IPS-15b (cell line): ENCODE measurements around the gene TMCC2.

Source experiments
- H3K27me3 ChIP-seq: one replicate; pipeline ENCODE4 v1.6.1; 2013; ENCODE audit warnings: low read length; ENCODE audit not compliant: control insufficient read depth, insufficient read depth
- H3K36me3 ChIP-seq: one replicate; pipeline ENCODE4 v1.6.1; 2013; ENCODE audit warnings: low read length; ENCODE audit not compliant: control insufficient read depth, insufficient read depth
- H3K4me1 ChIP-seq: one replicate; pipeline ENCODE4 v1.6.1; 2013; ENCODE audit warnings: mild to moderate bottlenecking, low read length; ENCODE audit not compliant: control insufficient read depth, insufficient read depth
- H3K4me3 ChIP-seq: one replicate; pipeline ENCODE4 v1.5.1; 2013; ENCODE audit warnings: low read depth, low read length
- H3K9ac ChIP-seq: one replicate; pipeline ENCODE4 v1.6.1; 2013; ENCODE audit warnings: low read depth, mild to moderate bottlenecking, low read length
- H3K9me3 ChIP-seq: one replicate; pipeline ENCODE4 v1.6.1; 2013; ENCODE audit warnings: mild to moderate bottlenecking, low read length; ENCODE audit not compliant: control insufficient read depth, insufficient read depth

TMCC2 gene

GRCh38 chr1:205216588-205216987, 11.2 kb upstream of the TMCC2 start:
- no peak overlapping the region for H3K9ac ChIP-seq
- peaks cover 5% of the 10 kb centered on the region for H3K4me1 ChIP-seq
- H3K4me3 ChIP-seq: no peak overlapping the region
- H3K9me3 ChIP-seq: no peaks in the 10 kb centered on the region
- H3K27me3 ChIP-seq: no peaks in the 10 kb centered on the region
- no peaks in the 10 kb centered on the region for H3K36me3 ChIP-seq

GRCh38 chr1:205217418-205217817, 10.3 kb upstream of the TMCC2 start:
- Histone ChIP-seq H3K4me3 (no peak overlapping the region), H3K9ac (no peak overlapping the region), H3K36me3 (no peaks in the 10 kb centered on the region), H3K27me3 (no peaks in the 10 kb centered on the region), H3K9me3 (no peaks in the 10 kb centered on the region), H3K4me1 (no peaks in the 10 kb centered on the region)

- Histone ChIP-seq H3K9me3 (no peaks in the 10 kb centered on the region), H3K36me3 (no peaks in the 10 kb centered on the region), H3K4me1 (no peaks in the 10 kb centered on the region), H3K9ac (no peak overlapping the region), H3K27me3 (no peaks in the 10 kb centered on the region), H3K4me3 (no peak overlapping the region)
Measured at GRCh38 chr1:205220421-205220820, 7.3 kb upstream of the TMCC2 start.

GRCh38 chr1:205224736-205225135, 3.0 kb upstream of the TMCC2 start:
- Histone ChIP-seq H3K9me3 (no peaks in the 10 kb centered on the region), H3K9ac (no peak overlapping the region), H3K36me3 (no peaks in the 10 kb centered on the region), H3K27me3 (peaks cover 3% of the 10 kb centered on the region), H3K4me3 (no peak overlapping the region), H3K4me1 (peaks cover 9% of the 10 kb centered on the region)

- Histone ChIP-seq H3K4me1 (peaks cover 18% of the 10 kb centered on the region), H3K9me3 (no peaks in the 10 kb centered on the region), H3K9ac (no peak overlapping the region), H3K4me3 (no peak overlapping the region), H3K36me3 (no peaks in the 10 kb centered on the region), H3K27me3 (peaks cover 3% of the 10 kb centered on the region)
Measured at GRCh38 chr1:205225901-205226765, 1.6 kb upstream of the TMCC2 start.

- peak overlapping the region; percentile 68 for H3K4me3 ChIP-seq
- no peaks in the 10 kb centered on the region for H3K9me3 ChIP-seq
- H3K9ac ChIP-seq: peak overlapping the region; percentile 32
- peaks cover 18% of the 10 kb centered on the region for H3K4me1 ChIP-seq
- H3K27me3 ChIP-seq: peaks cover 3% of the 10 kb centered on the region
- H3K36me3 ChIP-seq: no peaks in the 10 kb centered on the region
Measured at GRCh38 chr1:205226868-205227583, 720 bp upstream of the TMCC2 start.

GRCh38 chr1:205228093-205228521, 361 bp downstream of the TMCC2 start:
- Histone ChIP-seq H3K4me3 (peak overlapping the region; percentile 78), H3K9ac (no peak overlapping the region), H3K27me3 (peaks cover 3% of the 10 kb centered on the region)

GRCh38 chr1:205229399-205229871, 1.7 kb downstream of the TMCC2 start:
- Histone ChIP-seq H3K9me3 (no peaks in the 10 kb centered on the region), H3K27me3 (peaks cover 3% of the 10 kb centered on the region), H3K4me3 (peak overlapping the region; percentile 78), H3K36me3 (no peaks in the 10 kb centered on the region), H3K9ac (no peak overlapping the region), H3K4me1 (peaks cover 18% of the 10 kb centered on the region)

More at GRCh38 chr1:205228093-205228521, 361 bp downstream of the TMCC2 start:
- H3K36me3 ChIP-seq: no peaks in the 10 kb centered on the region
- peaks cover 18% of the 10 kb centered on the region for H3K4me1 ChIP-seq
- H3K9me3 ChIP-seq: no peaks in the 10 kb centered on the region

GRCh38 chr1:205229916-205230700, 2.4 kb downstream of the TMCC2 start:
- H3K9ac ChIP-seq: no peak overlapping the region
- H3K4me3 ChIP-seq: no peak overlapping the region
- H3K4me1 ChIP-seq: peaks cover 18% of the 10 kb centered on the region
- no peaks in the 10 kb centered on the region for H3K9me3 ChIP-seq
- no peaks in the 10 kb centered on the region for H3K36me3 ChIP-seq
- H3K27me3 ChIP-seq: peaks cover 3% of the 10 kb centered on the region

GRCh38 chr1:205230982-205231381, 3.2 kb downstream of the TMCC2 start:
- Histone ChIP-seq H3K4me3 (no peak overlapping the region), H3K4me1 (peaks cover 18% of the 10 kb centered on the region), H3K27me3 (no peaks in the 10 kb centered on the region), H3K9ac (no peak overlapping the region), H3K36me3 (no peaks in the 10 kb centered on the region), H3K9me3 (no peaks in the 10 kb centered on the region)

- H3K9ac ChIP-seq: no peak overlapping the region
- H3K4me3 ChIP-seq: no peak overlapping the region
- H3K36me3 ChIP-seq: no peaks in the 10 kb centered on the region
- no peaks in the 10 kb centered on the region for H3K9me3 ChIP-seq
- H3K27me3 ChIP-seq: no peaks in the 10 kb centered on the region
- H3K4me1 ChIP-seq: peaks cover 11% of the 10 kb centered on the region
Measured at GRCh38 chr1:205232127-205232820, 4.5 kb downstream of the TMCC2 start.
